ENCODE measurements around the gene SMAD7.

- no peak for TF ChIP-seq CTCF (IDR thresholded peaks at IDR 0.05)
- no peak for TF ChIP-seq POLR2A (IDR thresholded peaks at IDR 0.05)
Observed at GRCh38 chr18:48946329-48946835, 4.4 kb downstream of the SMAD7 start.

All from body of pancreas (tissue), 4 donors.